ENCODE data around the gene LRRC3B. TPM values are rescaled to one million over a fixed set of nuclear protein-coding genes. Genes with fewer than 3 reads are reported as not detected.

LRRC3B gene
- total RNA-seq, result 0.19 TPM
- not detected for polyA plus RNA-seq (ENCODE audit: insufficient read depth, low read depth, low replicate concordance)
- long read RNA-seq, donor 1, partial matches to known transcripts, result 0 of 1 reads
- long read RNA-seq, donor 1, other reads (novel, unspliced or antisense), result 0 of 1 reads
- long read RNA-seq, donor 2, partial matches to known transcripts, result 0 of 4 reads
- long read RNA-seq, donor 2, other reads (novel, unspliced or antisense), result 0 of 4 reads
- long read RNA-seq, donor 3, result 0 reads
- long read RNA-seq, donor 4, result 0 reads
- long read RNA-seq, donor 5, result 0 reads
- long read RNA-seq, donor 6, result 0 reads
- long read RNA-seq, donor 7, result 0 reads
- long read RNA-seq, donor 8, result 0 reads
- long read RNA-seq, donor 9, result 0 reads
- long read RNA-seq, donor 10, partial matches to known transcripts, result 0 of 1 reads
- long read RNA-seq, donor 10, other reads (novel, unspliced or antisense), result 0 of 1 reads

GRCh38 chr3:26622621-26623418 is at the start of gene LRRC3B:
TSS of gene LRRC3B (plus strand) at chr3:26622772. CDS start at chr3:26709673, 86,901 bp downstream.
- FAIRE-seq (no peak), DNase-seq (peak; percentile 68 to 75 (median 71))
- intact Hi-C loops (cut with DNase I), result no loop called here
- no peak for TF ChIP-seq CTCF (IDR thresholded peaks at IDR 0.05; ENCODE audit: borderline replicate concordance, extremely low read depth, insufficient read depth)
- Histone ChIP-seq H3K9ac (ENCODE audit: low read length in 3 of 3) (no peak within 1 kb of the TSS), H3K27ac (ENCODE audit: low read depth in 2 of 2, low read length in 2 of 2) (no peak within 1 kb of the TSS), H3K27me3 (ENCODE audit: control insufficient read depth, insufficient read depth, low read length) (peaks cover 10% of the 10 kb centered on the region), H3K4me3 (ENCODE audit: low read length in 3 of 3) (peak within 1 kb of the TSS in 2 of 3 donors; percentile 29 to 36), H3K36me3 (ENCODE audit: control insufficient read depth in 2 of 3, insufficient read depth in 3 of 3, low read length in 3 of 3) (no peaks in the 10 kb centered on the region), H3K9me3 (ENCODE audit: control insufficient read depth in 2 of 3, insufficient read depth in 1 of 3, low read length in 3 of 3) (no peaks in the 10 kb centered on the region), H3K4me1 (ENCODE audit: control insufficient read depth in 2 of 3, insufficient read depth in 2 of 3, low read depth in 1 of 3, low read length in 3 of 3) (peaks cover 0 to 2% (median 0%) of the 10 kb centered on the region in 3 donors)

GRCh38 chr3:26574766-26575165 is 47.8 kb upstream of the LRRC3B start:
- no peaks in the 10 kb centered on the region for H3K27me3 ChIP-seq (ENCODE audit: control insufficient read depth, insufficient read depth, low read length)
- intact Hi-C loops (cut with DNase I), result no loop called here
- no peaks in the 10 kb centered on the region for H3K36me3 ChIP-seq (ENCODE audit: control insufficient read depth in 2 of 3, insufficient read depth in 3 of 3, low read length in 3 of 3)
- H3K9ac ChIP-seq (ENCODE audit: low read length in 3 of 3), result no peak overlapping the region
- DNase-seq (no peak), FAIRE-seq (no peak)
- no peaks in the 10 kb centered on the region for H3K9me3 ChIP-seq (ENCODE audit: control insufficient read depth in 2 of 3, insufficient read depth in 1 of 3, low read length in 3 of 3)
- TF ChIP-seq CTCF (IDR thresholded peaks at IDR 0.05; ENCODE audit: borderline replicate concordance, extremely low read depth, insufficient read depth), result no peak
- no peak overlapping the region for H3K27ac ChIP-seq (ENCODE audit: low read depth in 2 of 2, low read length in 2 of 2)
- no peaks in the 10 kb centered on the region for H3K4me1 ChIP-seq (ENCODE audit: control insufficient read depth in 2 of 3, insufficient read depth in 2 of 3, low read depth in 1 of 3, low read length in 3 of 3)
- no peak overlapping the region for H3K4me3 ChIP-seq (ENCODE audit: low read length in 3 of 3)

- FAIRE-seq (no peak), DNase-seq (no peak)
- H3K9ac ChIP-seq (ENCODE audit: low read length in 3 of 3), result no peak overlapping the region
- no peaks in the 10 kb centered on the region for H3K27me3 ChIP-seq (ENCODE audit: control insufficient read depth, insufficient read depth, low read length)
- H3K4me1 ChIP-seq (ENCODE audit: control insufficient read depth in 2 of 3, insufficient read depth in 2 of 3, low read depth in 1 of 3, low read length in 3 of 3), result no peaks in the 10 kb centered on the region
- no peak overlapping the region for H3K4me3 ChIP-seq (ENCODE audit: low read length in 3 of 3)
- no peak for TF ChIP-seq CTCF (IDR thresholded peaks at IDR 0.05; ENCODE audit: borderline replicate concordance, extremely low read depth, insufficient read depth)
- H3K9me3 ChIP-seq (ENCODE audit: control insufficient read depth in 2 of 3, insufficient read depth in 1 of 3, low read length in 3 of 3), result no peaks in the 10 kb centered on the region
- intact Hi-C loops (cut with DNase I), result no loop called here
- no peak overlapping the region for H3K27ac ChIP-seq (ENCODE audit: low read depth in 2 of 2, low read length in 2 of 2)
- H3K36me3 ChIP-seq (ENCODE audit: control insufficient read depth in 2 of 3, insufficient read depth in 3 of 3, low read length in 3 of 3), result no peaks in the 10 kb centered on the region
Measured at GRCh38 chr3:26579116-26579515, 43.5 kb upstream of the LRRC3B start.

Measured in kidney (tissue), 22 donors.